HG02870 (cell line): ENCODE data around the gene CLCNKA.
"Not testable (repeated sequence)": the region's sequence is repeated elsewhere in the genome, so short reads cannot be mapped to it uniquely, and the experiment has no call there.

Source experiments
- ATAC-seq: cut with Tn5 transposase; IDR thresholded peaks from one replicate; pipeline ENCODE4 v1.9.1; 2021; ENCODE audit warnings: mild to moderate bottlenecking, moderate library complexity; ENCODE audit not compliant: unreplicated experiment

CLCNKA gene

GRCh38 chr1:15997076-15997585 lies 24.7 kb upstream of the CLCNKA start:
- no peak for ATAC-seq

DNA sequence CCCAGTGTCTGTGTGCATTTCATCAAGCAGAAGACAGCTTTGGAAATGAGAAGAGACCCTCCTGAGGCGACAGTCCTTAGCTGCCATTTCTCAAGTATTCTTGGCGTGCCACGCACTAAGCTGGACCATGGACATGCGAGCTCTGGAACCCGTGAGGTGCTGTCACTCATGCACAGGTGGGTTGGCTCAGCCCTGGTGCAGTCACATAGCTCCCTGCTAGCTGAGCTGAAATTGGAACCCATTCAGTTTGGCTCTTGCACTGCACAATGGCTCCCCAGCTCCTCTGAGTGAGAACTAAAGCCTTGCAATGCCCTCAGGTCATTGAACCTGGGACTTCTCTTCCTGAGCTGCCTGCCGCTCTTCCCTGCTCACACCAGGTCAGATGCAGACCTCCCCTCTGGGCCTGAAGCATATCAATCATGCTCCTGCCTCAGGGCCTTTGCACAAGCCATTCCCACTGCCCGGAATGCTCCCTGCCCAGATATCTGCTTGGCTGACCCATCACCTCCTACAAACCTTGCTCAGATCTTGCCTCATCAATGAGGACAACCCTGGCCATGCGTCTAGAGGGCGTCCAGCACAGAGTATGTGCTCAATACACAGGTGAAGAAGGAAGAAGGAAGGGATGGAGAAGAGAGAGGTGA lies 24.1 kb upstream of the CLCNKA start:
- ATAC-seq, result no peak

- no peak for ATAC-seq
These were observed 22.9 kb upstream of the CLCNKA start for GRCh38 chr1:15998929-15999328.

GRCh38 chr1:16001274-16001673 lies 20.6 kb upstream of the CLCNKA start:
- not testable (repeated sequence) for ATAC-seq

DNA sequence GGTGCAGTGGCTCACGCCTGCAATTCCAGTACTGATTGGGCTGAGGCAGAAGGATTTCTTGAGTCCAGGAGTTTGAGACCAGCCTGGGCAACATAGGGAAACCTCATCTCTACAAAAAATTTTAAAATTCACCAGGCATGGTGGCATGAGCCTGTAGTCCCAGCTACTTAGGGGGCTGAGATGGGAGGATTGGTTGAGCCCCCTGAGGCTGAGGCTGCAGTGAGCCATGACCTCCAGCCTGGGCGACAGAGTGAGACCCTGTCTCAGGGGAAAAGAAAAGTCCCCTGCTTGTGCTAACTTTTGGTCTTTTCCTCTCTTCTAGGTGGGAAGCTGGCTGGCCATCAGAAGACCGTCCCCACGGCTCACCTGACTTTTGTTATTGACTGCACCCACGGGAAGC lies 16.2 kb upstream of the CLCNKA start:
- ATAC-seq, result no peak

- ATAC-seq, result no peak
These were observed 15.8 kb upstream of the CLCNKA start for GRCh38 chr1:16006010-16006409.

- ATAC-seq, result no peak
These were observed 15.0 kb upstream of the CLCNKA start for GRCh38 chr1:16006552-16007485.

- ATAC-seq, result no peak
These were observed 14.0 kb upstream of the CLCNKA start for GRCh38 chr1:16007671-16008341.

DNA sequence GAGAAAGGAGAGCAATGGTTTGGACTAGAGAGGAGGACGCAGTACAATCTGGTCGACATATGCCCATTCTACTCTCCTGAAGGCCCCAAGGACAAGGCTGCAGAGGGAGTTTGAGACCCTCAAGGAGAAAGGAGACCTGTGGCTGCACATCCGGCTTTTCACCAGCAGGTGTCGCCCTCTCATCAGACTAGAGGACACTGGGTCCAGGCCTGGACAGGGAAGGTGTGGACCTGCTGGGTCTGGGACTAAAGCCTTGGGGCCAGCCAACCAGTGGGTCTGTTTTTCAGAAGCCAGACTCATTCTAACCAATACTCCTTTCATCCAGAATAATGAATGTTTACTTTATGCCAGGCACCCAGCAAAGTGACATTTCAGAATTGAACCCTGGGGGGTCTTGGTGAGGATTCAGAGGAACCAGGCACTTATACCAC lies 12.8 kb upstream of the CLCNKA start:
- ATAC-seq, result no peak

DNA sequence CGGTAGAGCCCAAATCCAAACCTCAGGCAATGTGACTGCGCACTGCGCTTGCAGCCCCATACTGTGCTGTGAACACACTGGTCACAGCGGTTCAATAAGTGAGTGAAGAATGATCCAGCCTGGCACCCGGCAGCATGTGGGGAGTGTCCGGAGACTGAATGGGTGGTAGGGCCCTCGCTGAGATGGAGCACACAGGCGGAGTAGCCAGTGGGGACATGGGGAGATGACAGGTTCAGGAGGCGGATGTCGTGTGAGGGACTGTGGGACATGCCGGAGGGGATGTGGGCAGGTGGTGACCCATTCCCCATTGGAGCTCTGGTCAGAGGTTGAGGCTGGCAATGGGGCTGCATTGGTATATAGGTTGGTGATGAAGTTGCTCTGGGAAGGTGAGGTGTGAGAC lies 12.2 kb upstream of the CLCNKA start:
- ATAC-seq, result no peak

DNA sequence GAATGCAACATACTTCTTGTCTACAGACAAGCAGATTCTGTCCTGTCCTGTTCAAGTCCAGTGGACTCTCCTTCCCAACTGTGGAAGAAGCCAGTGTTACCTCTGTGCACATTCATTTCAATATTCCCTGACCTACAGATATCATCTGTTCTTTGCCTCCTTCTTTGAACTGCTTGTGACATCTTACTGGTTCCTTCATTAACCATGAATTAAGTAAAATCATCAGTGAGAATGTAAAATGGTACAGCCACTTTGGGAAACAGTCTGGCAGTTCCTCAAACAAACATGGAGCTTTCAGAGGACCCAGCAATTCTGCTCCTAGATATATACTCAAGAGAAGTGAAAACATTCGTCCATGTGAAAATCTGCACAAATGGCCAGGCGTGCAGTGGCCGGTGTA lies 11.0 kb upstream of the CLCNKA start:
- ATAC-seq, result no peak

GRCh38 chr1:16011936-16012589 lies 9.8 kb upstream of the CLCNKA start:
- ATAC-seq, result no peak

DNA sequence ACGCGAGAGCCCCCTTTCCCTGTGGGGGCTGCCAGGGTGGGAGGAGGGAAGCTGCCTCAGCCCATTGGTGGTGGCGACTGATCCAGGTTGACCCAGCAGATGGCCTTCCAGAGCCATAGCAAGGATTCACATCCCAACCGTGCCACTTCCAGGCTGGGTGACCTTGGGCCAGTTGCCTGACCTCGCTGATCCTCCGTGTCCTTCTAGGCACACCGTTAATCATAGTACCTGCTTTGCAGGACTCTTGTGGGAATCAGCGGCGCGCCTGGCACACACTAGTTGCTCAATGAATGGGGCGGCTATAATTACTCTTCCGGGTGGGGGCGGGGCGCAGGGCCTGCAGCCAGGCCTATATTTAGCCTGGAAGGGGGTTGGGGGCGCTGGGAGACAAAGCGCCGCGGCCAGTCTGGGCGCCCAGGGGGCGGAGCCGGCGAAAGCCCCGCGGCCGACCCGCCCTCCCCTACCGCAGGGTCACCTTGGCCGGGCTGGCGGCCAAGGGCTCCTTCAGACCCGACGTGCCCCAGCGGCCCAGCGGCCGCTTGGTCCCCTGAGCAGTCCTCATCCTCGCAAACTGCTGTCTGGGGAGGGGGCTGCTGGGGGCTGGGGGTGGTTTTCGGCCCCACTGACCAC lies 9.1 kb upstream of the CLCNKA start:
- ATAC-seq, result no peak

GRCh38 chr1:16013220-16013907 lies 8.5 kb upstream of the CLCNKA start:
- ATAC-seq, result no peak

- no peak for ATAC-seq
These were observed 8.0 kb upstream of the CLCNKA start for GRCh38 chr1:16013908-16014258.

GRCh38 chr1:16014509-16015482 lies 7.0 kb upstream of the CLCNKA start:
- no peak for ATAC-seq

- ATAC-seq, result no peak
These were observed 6.3 kb upstream of the CLCNKA start for GRCh38 chr1:16015491-16015890.

GRCh38 chr1:16015960-16016901 lies 5.6 kb upstream of the CLCNKA start:
- no peak for ATAC-seq
